Endodermal cell (in vitro differentiated cells): Measurements from ENCODE around the gene SAMD4B. TPM values are rescaled to one million over a fixed set of nuclear protein-coding genes. Genes with fewer than 3 reads are reported as not detected.
"Not testable (repeated sequence)": the region's sequence is repeated elsewhere in the genome, so short reads cannot be mapped to it uniquely, and the experiment has no call there.

ENCODE experiments used
- DNase-seq: peaks from one replicate; pipeline ENCODE4 v3.0.0-alpha.2; 2017
- H3K27ac ChIP-seq: 2 replicates; pipeline ENCODE4 v1.5.1; 2013; ENCODE audit warnings: mild to moderate bottlenecking, low read depth, low read length, moderate library complexity
- H3K27me3 ChIP-seq: 2 replicates; pipeline ENCODE4 v1.6.1; 2013; ENCODE audit warnings: mild to moderate bottlenecking, low read length, moderate library complexity; ENCODE audit not compliant: insufficient read depth, control insufficient read depth, poor library complexity, severe bottlenecking
- H3K36me3 ChIP-seq: 2 replicates; pipeline ENCODE4 v1.7.0; 2013; ENCODE audit warnings: mild to moderate bottlenecking, low read length, moderate library complexity; ENCODE audit not compliant: control insufficient read depth, insufficient read depth
- H3K4me1 ChIP-seq: one replicate; pipeline ENCODE4 v1.7.0; 2013; ENCODE audit warnings: low read length; ENCODE audit not compliant: control insufficient read depth, insufficient read depth
- H3K4me3 ChIP-seq: 2 replicates; pipeline ENCODE4 v1.5.1; 2013; ENCODE audit warnings: mild to moderate bottlenecking, low read length, moderate library complexity
- H3K9ac ChIP-seq: 2 replicates; pipeline ENCODE4 v1.6.1; 2013; ENCODE audit warnings: mild to moderate bottlenecking, low read length, moderate library complexity; ENCODE audit not compliant: poor library complexity, severe bottlenecking; ENCODE audit errors: extremely low read depth
- H3K9me3 ChIP-seq: 2 replicates; pipeline ENCODE4 v1.6.1; 2013; ENCODE audit warnings: mild to moderate bottlenecking, low read length, moderate library complexity; ENCODE audit not compliant: control insufficient read depth
- H3K27ac Mint-ChIP-seq: 2 replicates; pipeline ENCODE4 v1.8.0; 2020; ENCODE audit warnings: mixed read lengths
- H3K27me3 Mint-ChIP-seq: 2 replicates; pipeline ENCODE4 v1.8.0; 2021; ENCODE audit warnings: mild to moderate bottlenecking, mixed read lengths; ENCODE audit not compliant: insufficient read depth
- H3K36me3 Mint-ChIP-seq: 2 replicates; pipeline ENCODE4 v1.8.0; 2020; ENCODE audit warnings: low read depth, mixed read lengths
- H3K4me1 Mint-ChIP-seq: 2 replicates; pipeline ENCODE4 v1.8.0; 2020; ENCODE audit warnings: mixed read lengths
- H3K4me3 Mint-ChIP-seq: 2 replicates; pipeline ENCODE4 v1.8.0; 2020; ENCODE audit warnings: mild to moderate bottlenecking, moderate library complexity, mixed read lengths
- H3K9me3 Mint-ChIP-seq: 2 replicates; pipeline ENCODE4 v1.8.0; 2020; ENCODE audit warnings: mild to moderate bottlenecking, mixed read lengths
- WGBS, 2 experiments: methylation state at CpG; one replicate each; pipeline versions ENCODE4 v1.1.5 to v1.1.7; 2013; ENCODE audit warnings: missing lambda C conversion rate in 2 of 2, mixed read lengths in 1 of 2; ENCODE audit not compliant: insufficient coverage in 1 of 2, insufficient read length in 1 of 2; 5-methylcytosine and 5-hydroxymethylcytosine counted together
- total RNA-seq, 2 donors: library from RNA; stranded (reverse); fragmentation: NEBNext Ultra II Directional in 1 of 2; extraction: Animal tissue kit (Norgen Biotek cat#: 25700) in 1 of 2; gene quantifications; 2 replicates in 1 of 2; 3 replicates in 1 of 2; pipeline ENCODE4 v1.2.1, GENCODE V29; 2021
- TF ChIP-seq, protein P1 (sequence below): fragments of 200-600 bp; sonication (generic); conservative IDR thresholded peaks from 2 replicates; pipeline ENCODE4 v1.5.0; 2021; ENCODE audit warnings: antibody characterized with exemption, mild to moderate bottlenecking

The SAMD4B gene
- total RNA-seq, 2 donors from 2014 or later = 155 to 159 TPM

DNA sequence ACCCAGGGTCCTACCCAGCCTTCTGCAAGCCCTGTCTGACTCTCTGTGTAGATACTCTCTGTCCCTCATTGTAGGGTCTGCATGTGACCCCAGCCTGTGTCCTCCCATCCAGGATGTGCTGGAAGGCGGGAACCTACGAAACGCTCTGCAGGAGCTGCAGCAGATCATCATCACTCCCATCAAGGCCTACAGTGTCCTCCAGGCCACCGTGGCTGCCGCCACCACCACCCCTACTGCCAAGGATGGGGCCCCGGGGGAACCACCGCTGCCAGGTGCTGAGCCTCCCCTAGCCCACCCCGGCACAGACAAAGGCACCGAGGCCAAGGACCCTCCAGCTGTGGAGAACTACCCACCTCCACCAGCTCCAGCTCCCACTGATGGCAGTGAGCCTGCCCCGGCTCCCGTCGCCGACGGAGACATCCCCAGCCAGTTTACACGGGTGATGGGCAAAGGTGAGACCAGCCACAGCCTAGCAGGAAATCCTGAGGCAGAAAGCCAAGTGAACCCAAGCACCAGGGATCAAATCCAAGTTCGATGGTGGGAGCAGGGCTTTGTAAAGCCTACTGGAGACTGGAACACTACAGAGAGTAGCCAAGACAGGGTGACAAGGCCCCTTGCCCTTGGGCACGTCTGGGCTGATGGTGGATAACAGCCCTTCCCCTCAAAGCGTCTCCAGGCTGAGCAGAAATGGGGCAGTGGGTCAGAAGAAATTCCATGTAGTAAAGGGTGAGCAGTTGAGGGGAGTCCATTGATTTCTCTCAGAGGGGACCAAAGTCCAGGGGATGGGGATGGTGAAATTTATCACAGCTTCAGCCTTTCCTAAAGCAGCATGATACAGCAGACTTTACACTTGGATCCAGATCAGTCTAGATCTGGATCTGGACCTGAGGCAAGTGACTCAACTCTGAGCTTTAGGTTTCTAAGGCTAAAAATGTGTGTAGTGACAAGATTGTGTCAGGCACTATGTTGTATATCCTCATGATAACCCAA is 35.4 kb downstream of the SAMD4B start:
- Mint-ChIP-seq H3K27ac (no peak overlapping the region), H3K27me3 (no peaks in the 10 kb centered on the region), H3K4me1 (no peaks in the 10 kb centered on the region), H3K9me3 (no peaks in the 10 kb centered on the region), H3K4me3 (no peak overlapping the region), H3K36me3 (peaks cover 82% of the 10 kb centered on the region)
- WGBS, 2 experiments = 94 to 96% methylated on average over 15 to 18 of the region's 18 CpGs
- DNase-seq = no peak
- Histone ChIP-seq H3K27me3 (no peaks in the 10 kb centered on the region), H3K36me3 (peaks cover 84% of the 10 kb centered on the region), H3K9me3 (no peaks in the 10 kb centered on the region), H3K4me3 (no peak overlapping the region), H3K9ac (no peak overlapping the region), H3K27ac (no peak overlapping the region), H3K4me1 (no peaks in the 10 kb centered on the region)
- TF ChIP-seq, protein P1, sequence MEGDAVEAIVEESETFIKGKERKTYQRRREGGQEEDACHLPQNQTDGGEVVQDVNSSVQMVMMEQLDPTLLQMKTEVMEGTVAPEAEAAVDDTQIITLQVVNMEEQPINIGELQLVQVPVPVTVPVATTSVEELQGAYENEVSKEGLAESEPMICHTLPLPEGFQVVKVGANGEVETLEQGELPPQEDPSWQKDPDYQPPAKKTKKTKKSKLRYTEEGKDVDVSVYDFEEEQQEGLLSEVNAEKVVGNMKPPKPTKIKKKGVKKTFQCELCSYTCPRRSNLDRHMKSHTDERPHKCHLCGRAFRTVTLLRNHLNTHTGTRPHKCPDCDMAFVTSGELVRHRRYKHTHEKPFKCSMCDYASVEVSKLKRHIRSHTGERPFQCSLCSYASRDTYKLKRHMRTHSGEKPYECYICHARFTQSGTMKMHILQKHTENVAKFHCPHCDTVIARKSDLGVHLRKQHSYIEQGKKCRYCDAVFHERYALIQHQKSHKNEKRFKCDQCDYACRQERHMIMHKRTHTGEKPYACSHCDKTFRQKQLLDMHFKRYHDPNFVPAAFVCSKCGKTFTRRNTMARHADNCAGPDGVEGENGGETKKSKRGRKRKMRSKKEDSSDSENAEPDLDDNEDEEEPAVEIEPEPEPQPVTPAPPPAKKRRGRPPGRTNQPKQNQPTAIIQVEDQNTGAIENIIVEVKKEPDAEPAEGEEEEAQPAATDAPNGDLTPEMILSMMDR = no peak

DNA sequence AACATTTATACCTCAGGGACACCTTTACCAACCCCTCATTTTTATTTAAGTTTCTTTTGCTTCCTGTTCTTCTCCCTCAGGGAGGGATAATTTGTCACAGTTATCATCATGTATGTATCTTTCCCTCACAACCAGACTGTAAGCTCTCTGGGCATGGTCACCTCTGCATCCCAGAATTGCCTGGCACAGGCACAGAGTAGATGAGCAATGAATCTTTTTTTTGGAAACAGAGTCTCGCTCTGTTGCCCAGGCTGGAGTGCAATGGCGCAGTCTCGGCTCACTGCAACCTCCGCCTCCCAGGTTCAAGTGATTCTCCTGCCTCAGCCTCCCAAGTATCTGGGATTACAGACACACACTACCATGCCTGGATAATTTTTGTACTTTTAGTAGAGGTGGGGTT is 37.1 kb downstream of the SAMD4B start:
- not testable (repeated sequence) for H3K27ac Mint-ChIP-seq, H3K4me3 ChIP-seq, H3K4me3 Mint-ChIP-seq, H3K4me1 Mint-ChIP-seq, H3K9me3 ChIP-seq, H3K9me3 Mint-ChIP-seq, H3K27ac ChIP-seq, DNase-seq, H3K27me3 Mint-ChIP-seq, H3K27me3 ChIP-seq, H3K4me1 ChIP-seq, H3K9ac ChIP-seq
- peaks cover 85% of the 10 kb centered on the region for H3K36me3 Mint-ChIP-seq
- peaks cover 85% of the 10 kb centered on the region for H3K36me3 ChIP-seq
- 93% methylated on average over 4 of the region's 4 CpGs; no CpG with 5 or more reads in 1 of the 2 experiments for WGBS, 2 experiments

DNA sequence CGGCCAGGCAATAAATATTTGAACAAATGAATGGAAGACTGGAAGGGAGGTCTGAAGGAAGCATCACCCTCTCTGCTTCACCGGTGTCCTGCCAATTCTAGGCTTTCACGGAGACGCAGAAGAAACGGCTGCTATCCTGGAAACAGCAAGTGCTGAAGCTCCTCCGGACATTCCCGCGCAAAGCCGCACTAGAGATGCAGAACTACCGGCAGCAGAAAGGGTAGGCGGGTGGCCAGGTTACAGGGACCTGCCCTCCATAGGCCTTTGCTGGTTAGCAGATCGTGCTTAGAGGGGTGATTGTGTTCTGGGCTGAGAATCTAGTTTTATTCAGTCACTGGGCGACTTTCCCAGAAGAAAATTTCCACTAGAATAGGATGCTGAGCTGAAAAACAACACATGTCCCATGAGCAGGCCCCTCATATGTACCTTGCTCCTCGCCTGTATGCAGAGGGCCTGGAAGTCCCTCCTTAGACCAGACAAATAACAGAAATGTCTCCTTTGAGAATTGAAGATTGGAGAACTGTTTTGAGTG is 37.7 kb downstream of the SAMD4B start:
- Histone ChIP-seq H3K9ac (no peak overlapping the region), H3K4me1 (no peaks in the 10 kb centered on the region), H3K27ac (no peak overlapping the region), H3K9me3 (no peaks in the 10 kb centered on the region), H3K36me3 (peaks cover 87% of the 10 kb centered on the region), H3K4me3 (no peak overlapping the region), H3K27me3 (no peaks in the 10 kb centered on the region)
- 94 to 96% methylated on average over 12 to 14 of the region's 14 CpGs for WGBS, 2 experiments
- Mint-ChIP-seq H3K27me3 (no peaks in the 10 kb centered on the region), H3K27ac (no peak overlapping the region), H3K4me1 (no peaks in the 10 kb centered on the region), H3K9me3 (no peaks in the 10 kb centered on the region), H3K4me3 (no peak overlapping the region), H3K36me3 (peaks cover 84% of the 10 kb centered on the region)
- no peak for DNase-seq
- TF ChIP-seq, protein P1 = no peak
